GM21717 (cell line): Measurements from ENCODE around the gene SFT2D1.

Experiments
- ATAC-seq: cut with Tn5 transposase; IDR thresholded peaks from one replicate; pipeline ENCODE4 v1.9.1; 2021; ENCODE audit warnings: mild to moderate bottlenecking, moderate library complexity; ENCODE audit not compliant: unreplicated experiment

SFT2D1 gene

DNA sequence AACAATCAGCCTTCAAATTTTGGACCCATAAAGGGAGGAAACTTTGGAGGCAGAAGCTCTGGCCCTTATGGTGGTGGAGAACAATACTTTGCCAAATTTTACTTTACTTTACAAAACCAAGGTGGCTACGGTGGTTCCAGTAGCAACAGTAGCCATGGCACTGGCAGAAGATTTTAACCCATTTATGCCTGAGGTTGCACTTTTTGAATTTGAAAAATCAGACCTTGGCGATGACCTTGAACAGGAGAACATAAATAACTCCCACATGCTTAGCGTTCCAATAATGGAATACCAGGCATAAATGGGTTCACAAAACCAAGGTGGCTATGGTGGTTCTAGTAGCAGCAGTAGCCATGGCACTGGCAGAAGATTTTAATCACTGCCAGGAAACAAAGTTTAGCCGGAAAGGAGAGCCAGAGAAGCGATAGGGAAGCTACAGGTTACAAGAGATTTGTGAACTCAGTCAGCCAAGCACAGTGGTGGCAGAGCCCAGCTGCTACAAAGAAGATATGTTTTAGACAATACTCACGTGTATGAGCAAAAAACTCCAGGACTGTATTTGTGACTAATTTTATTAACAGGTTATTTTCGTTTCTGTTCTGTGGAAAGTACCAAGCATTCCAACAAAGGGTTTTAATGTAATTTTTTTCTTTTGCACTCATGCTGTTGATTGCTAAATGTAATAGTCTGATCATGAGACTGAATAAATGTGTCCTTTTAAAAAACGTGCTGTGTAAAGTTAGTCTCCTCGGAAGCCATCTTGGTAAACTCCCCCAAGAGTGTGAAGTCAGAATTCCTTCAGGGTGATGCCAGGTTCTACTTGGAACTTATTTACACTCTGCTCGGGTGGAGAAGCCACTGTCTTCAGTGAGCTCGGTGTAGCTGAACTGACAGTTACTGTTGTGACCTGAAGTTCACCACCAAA lies 6.7 kb downstream of the SFT2D1 start:
- peak; percentile 54 for ATAC-seq

DNA sequence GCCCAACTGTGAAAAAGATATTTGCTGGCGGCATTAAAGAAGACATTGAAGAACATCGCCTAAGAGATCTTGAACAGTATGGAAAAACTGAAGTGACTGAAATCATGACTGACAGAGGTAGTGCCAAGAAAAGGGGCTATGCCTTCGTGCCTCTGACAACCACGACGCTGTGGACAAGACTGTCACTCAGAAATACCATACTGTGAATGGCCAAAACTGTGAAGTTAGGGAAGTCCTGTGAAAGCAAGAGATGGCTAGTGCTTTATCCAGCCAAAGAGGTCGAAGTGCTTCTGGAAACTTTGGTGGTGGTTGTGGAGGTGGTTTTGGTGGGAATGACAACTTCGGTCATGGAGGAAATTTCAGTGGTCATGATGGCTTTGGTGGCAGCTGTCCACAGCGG lies 7.5 kb downstream of the SFT2D1 start:
- ATAC-seq = no peak

DNA sequence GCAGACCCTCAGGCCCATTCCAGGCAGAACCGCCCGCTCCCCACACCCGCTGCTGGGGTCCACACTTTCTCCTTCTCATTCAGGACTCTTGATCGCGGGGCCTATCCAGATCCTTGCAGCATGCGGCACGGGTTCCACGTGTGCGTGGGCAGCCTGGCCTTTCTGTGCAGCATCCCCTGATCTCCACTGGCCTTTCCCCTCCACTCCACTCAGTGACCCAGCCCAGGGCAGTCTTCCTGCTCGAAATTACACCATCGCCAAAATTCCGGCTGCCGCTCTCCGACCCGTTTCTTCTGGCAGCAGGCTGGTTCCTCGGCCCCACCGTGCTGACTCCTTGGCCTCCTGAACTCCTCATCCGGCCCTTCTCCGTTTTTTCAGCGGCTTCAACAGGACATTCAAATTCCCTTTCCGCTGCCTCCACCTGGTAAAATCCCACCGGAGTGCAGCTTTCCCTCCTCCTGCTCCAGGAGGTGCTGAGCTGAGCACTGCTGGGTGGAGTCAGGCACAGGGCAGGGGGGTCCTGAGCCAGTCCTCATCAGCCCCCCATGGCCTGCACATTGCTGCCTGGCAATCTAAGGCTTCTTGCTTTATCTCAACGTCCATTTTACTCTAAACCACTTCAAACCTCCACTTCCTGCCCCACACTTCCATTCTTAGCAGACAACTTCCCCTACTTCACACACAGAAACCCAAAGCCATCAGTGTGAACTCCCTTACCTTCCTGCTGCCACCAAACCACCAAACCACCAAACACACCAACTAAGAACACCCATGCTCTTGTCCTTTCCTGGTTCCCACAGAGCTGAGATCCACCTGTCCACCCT lies 9.0 kb downstream of the SFT2D1 start:
- peak; percentile 65 for ATAC-seq

GRCh38 chr6:166331503-166332415 lies 10.6 kb downstream of the SFT2D1 start:
- no peak for ATAC-seq

GRCh38 chr6:166330612-166331011 lies 11.7 kb downstream of the SFT2D1 start:
- ATAC-seq = no peak

DNA sequence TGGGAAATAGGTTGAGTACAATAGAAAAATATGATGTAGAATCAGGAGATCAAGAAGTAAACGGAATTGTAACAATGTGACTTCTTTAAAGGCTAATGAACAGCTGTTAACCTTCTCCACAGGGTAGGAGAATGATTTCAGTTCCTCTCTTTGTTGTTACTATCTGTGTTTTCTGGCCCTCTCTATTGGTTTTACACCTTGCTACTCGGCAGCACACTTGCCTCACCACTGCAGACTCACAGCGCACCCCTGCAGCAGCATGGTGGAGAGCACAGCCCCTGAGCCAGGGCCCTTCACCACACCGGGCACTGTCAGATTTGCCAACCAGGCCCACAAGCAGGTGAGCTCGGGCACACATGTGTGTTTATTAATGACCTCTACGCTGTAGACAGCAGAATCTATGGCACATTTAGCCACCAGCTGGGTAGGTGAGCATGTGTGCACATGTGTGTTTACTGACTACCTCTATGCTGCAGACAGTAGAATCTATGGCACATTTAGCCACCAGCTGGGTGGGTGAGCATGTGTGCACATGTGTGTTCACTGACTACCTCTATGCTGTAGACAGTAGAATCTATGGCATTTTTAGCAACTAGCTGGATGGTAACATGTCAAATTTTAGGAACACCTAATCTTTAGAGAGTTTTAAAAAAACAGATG lies 16.8 kb downstream of the SFT2D1 start:
- peak; percentile 94 for ATAC-seq

- no peak for ATAC-seq
Observed at GRCh38 chr6:166323395-166323794, 18.9 kb downstream of the SFT2D1 start.

DNA sequence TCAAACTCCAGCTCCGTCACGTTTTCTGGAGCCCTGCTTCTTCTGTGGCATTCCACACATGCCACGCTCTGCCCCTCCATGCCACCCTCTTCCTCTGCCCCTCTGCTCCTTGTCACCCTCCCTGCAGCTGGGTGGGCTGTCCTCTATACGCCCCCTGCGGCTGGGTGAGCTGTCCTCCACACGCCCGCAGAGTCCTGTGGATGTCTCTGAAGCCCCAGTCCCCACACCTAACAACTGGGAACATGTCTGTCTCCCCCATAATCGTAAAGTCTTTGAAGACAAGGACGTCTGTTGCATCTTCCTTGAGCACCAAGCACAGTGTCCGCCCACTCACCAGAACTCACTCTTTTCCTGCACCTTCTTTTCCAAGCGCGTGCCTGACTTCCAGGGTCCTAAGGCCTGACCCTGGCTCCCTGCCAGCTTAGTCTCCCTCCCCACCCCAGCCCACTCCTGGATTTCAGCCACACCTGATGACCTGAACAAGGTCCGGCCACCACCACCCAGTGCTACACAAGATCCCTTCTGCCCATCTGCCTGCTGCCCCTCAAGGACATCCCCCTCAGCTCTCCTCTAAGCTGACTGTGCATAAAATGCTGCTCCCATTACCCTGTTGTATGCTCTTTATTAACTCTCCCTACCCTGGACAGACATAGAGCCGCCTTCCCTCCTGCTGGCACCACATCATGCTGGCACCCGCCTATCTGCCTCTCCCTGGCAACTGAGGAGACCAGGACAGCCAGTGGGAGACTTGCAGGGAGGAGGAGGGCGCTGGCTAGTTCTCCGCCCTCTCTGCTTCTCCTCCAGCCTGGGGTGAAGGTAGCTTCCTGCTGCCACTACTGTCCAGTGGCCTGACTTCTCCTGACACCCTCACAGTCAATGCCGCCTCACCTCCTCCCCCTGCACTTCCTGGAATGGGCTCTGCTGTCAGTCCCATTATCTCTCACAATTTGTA lies 23.4 kb downstream of the SFT2D1 start:
- ATAC-seq = no peak

GRCh38 chr6:166318227-166318626 lies 24.1 kb downstream of the SFT2D1 start:
- ATAC-seq = no peak

- no peak for ATAC-seq
Observed at GRCh38 chr6:166317261-166318212, 24.8 kb downstream of the SFT2D1 start.

- no peak for ATAC-seq
Observed at GRCh38 chr6:166315436-166315835, 26.9 kb downstream of the SFT2D1 start.

DNA sequence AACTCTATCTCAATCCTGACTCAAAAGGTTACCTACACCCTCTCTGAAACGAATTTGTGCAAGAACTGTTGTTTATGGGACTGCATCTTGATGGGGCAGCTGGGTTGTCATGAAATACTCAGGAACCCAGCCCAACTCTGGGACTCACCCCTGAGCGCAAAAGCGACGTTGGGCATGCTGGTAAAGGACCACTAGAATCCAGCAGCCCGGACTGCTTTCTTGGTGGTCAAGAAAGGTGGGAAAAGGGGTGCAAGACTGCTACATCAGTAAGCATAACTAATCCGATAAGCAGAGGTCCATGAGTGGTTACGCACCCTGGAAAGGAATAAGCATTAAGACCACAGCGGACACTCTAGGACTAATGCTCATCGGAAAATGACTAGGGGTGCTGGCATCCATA lies 27.9 kb downstream of the SFT2D1 start:
- no peak for ATAC-seq

DNA sequence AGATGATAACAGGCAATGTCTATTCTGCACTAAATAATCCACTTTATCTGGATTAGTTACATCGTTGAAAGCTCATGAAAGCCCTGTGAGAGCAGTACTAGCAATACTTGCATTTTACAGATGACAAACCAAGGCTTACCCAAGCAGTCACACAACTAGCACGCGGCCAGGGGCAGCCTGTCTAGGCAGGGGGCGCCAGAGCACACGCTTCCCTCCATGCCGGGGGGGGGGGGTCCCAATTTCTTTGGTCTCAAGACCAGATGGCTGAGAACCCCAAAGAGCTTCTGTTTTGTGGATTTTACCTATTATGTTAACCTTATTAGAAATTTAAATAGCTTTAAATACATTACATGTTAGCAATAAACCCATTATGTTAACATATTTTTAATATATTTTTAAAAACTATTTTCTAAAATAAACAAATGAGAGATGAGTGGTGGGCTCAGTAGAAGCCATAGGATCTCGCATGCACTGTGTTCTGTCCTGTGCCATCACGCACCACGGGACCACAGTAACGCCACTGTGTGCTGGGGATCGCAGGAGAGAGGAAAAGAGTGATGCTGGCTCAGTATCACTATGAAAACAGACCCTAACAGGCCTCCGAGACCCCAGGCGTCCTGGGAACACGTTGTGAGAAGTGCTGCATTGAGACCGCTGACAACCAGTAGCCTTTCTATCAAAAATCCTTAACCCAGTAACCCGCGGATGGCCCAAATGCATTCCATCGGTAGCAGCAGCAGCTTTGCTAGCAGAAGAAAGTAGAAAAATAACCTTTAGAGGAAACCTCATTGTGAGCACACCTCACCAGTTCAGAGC lies 28.9 kb downstream of the SFT2D1 start:
- ATAC-seq = peak; percentile 72

GRCh38 chr6:166312832-166313231 lies 29.5 kb downstream of the SFT2D1 start:
- ATAC-seq = no peak

GRCh38 chr6:166310634-166311033 lies 31.7 kb downstream of the SFT2D1 start:
- ATAC-seq = no peak

GRCh38 chr6:166309977-166310376 lies 32.4 kb downstream of the SFT2D1 start:
- no peak for ATAC-seq
